Fibroblast of skin of left quadriceps (primary cell): ENCODE measurements around the gene AMD1.

Experiments used
- DNase-seq, 2 experiments: peaks; one replicate each; pipeline ENCODE4 v3.0.0-alpha.2; 2013; ENCODE audit warnings: low read depth in 2 of 2

Gene AMD1

GRCh38 chr6:110938171-110938570 lies 63.6 kb downstream of the AMD1 start:
- DNase-seq: no peak

DNA sequence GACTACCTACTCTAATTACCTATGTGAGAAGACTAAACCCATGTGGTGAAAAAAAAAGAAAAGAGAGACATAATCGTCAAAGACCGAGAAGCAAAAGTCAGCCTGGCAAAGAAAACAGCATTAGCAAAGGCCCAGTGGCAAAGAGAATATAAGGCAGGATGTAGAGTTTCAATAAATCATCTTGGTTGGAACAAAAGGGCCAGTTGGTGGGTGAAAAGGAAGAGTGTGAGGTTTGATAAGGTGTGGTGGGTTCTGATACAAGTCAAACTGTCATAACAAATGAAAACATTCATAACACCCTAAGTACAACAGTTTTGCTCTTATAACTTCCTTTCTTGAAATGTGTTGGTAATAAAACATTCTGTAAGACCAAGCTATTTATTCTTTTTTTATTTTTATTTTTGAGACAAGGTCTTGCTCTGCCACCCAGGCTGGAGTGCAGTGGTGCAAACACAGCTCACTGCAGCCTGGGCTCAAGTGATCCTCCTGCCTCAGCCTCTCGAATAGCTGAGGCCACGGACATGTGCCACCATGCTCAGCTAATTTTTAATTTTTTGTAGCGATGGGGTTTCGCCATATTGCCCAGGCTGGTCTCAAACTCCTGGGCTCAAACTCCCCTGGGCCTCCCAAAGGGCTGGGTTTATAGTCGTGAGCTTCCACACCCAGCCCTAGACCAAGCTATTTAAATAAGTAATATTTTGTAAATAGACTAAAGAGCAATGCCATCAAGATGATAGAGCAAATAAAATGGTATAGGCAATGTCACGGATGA lies 65.0 kb downstream of the AMD1 start:
- DNase-seq: no peak

DNA sequence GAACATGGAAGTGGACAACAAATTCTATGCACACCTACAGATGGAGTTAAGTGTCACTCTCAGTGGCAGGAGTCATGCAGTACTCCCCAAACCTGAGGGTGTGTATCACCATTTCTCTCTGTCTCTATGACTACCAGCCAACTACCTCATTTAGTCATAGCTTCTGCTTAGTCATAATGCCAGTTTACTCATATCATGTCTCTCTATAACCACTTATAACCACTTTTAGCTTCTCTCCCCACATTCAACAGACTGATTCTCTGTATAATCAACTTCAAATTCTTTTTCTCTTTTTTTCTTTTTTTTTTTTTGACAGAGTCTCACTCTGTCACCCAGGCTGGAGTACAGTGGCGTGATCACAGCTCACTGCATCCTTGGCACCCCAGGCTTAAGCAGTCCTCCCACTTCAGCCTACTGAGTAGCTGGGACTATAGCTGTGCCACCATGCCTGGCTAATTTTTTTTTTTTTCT lies 70.1 kb downstream of the AMD1 start:
- DNase-seq: peak; percentile 28 to 35
